AG04449 (cell line): ENCODE measurements around the gene TRMU.

Source experiments
- CTCF ChIA-PET: fragments of 350-600 bp; formaldehyde crosslinking; extraction: SDS; loops from one replicate; lab custom pipeline; 2021; ENCODE audit warnings: antibody characterized with exemption; lab: Yijun Ruan, JAX
- POLR2A ChIA-PET: fragments of 400-600, 350-600 bp; formaldehyde crosslinking; extraction: SDS; loops from one replicate; lab custom pipeline; 2020; ENCODE audit warnings: antibody characterized with exemption, inconsistent platforms; lab: Yijun Ruan, JAX
- DNase-seq: peaks from one replicate; pipeline ENCODE4 v3.0.0-alpha.2; 2010; ENCODE audit warnings: low read depth, low spot score
- H3K4me3 ChIP-seq: 2 replicates; pipeline ENCODE4 v1.5.1; 2011; ENCODE audit warnings: low read depth, mild to moderate bottlenecking, control low read depth, low read length
- TF ChIP-seq, protein P1 (sequence below): IDR thresholded peaks from one replicate; pipeline ENCODE4 v1.5.1; 2011; ENCODE audit warnings: mild to moderate bottlenecking, moderate library complexity, low read length, control low read depth, inconsistent platforms; ENCODE audit not compliant: insufficient read depth; ENCODE audit errors: missing control alignments

The TRMU gene

DNA sequence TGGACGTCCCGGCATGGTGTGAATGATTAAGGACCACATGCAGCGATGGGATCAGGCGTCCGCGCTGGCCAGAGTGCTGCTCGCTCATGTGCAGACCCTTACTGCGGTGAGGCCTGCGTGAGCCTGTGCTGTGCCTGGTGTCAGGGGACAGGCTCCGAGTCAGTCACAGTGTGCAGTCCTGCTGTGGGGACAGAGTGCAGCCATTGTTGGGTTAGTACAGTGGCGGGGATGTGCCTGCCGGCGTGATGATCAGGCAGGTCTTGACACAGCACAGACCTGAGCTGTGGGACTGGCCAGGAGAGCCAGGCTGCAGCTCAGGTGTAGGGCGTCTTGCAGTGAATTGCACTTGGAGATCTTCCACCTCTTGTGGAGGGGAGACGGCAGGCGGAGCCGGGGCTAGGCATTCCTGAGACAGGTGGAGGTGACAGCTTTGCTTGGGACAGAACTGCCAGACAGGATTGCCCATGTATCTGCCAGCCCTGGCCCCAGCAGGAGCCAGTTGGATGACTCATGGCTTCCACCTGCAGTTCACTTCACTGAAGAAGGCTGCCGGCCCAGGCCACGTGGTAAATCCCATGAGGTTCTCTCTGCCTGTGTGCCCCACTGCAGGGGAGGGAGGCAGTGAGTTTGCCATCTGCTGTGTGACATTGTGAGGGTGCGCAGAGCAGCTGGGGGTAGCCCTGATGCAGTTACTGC, 17.3 kb downstream of the TRMU start:
- TF ChIP-seq, protein P1, sequence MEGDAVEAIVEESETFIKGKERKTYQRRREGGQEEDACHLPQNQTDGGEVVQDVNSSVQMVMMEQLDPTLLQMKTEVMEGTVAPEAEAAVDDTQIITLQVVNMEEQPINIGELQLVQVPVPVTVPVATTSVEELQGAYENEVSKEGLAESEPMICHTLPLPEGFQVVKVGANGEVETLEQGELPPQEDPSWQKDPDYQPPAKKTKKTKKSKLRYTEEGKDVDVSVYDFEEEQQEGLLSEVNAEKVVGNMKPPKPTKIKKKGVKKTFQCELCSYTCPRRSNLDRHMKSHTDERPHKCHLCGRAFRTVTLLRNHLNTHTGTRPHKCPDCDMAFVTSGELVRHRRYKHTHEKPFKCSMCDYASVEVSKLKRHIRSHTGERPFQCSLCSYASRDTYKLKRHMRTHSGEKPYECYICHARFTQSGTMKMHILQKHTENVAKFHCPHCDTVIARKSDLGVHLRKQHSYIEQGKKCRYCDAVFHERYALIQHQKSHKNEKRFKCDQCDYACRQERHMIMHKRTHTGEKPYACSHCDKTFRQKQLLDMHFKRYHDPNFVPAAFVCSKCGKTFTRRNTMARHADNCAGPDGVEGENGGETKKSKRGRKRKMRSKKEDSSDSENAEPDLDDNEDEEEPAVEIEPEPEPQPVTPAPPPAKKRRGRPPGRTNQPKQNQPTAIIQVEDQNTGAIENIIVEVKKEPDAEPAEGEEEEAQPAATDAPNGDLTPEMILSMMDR = no peak
- ChIA-PET CTCF (interaction anchor here (0.9 to 1.3 kb wide), 2 partner anchors 8 to 188 kb away, joined by 4 to 5 read pairs; no protein-coding TSS in a partner anchor), POLR2A (no interaction called here)
- DNase-seq = no peak
- no peak overlapping the region for H3K4me3 ChIP-seq

DNA sequence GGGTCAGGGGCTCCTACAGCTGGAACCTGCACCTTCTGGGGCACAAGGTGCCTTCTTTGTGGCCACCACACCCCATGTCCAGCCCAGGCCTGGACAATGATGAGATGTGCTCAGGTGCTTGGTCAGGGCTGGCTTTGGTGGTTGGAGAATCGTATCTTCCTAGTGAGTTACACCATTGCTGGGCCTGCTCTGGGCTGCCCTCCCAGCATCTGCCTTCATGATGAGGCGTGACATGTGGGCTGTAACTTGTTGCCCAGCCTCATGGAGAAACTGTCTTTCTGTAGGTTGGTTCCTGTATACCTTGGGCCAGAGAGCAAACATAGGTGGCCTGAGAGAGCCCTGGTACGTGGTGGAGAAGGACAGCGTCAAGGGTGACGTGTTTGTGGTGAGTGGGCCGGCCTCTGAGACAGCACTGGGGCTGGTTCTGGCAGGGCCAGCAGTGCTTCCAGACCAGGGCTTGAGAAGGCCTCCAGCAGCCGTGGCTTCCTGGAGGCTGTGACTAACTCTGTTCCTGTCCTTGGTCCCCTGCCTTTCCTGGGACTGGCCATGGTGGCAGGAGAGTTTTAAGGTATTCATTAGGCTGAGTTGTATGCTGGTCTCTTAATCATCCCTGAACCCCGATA, 18.1 kb downstream of the TRMU start:
- CTCF ChIA-PET = interaction anchor here (0.9 to 2.2 kb wide), 5 partner anchors 9 to 210 kb away, joined by 4 to 9 read pairs (median 8); no protein-coding TSS in a partner anchor
- DNase-seq = no peak
- POLR2A ChIA-PET = no interaction called here
- TF ChIP-seq, protein P1 = no peak
- H3K4me3 ChIP-seq = no peak overlapping the region

DNA sequence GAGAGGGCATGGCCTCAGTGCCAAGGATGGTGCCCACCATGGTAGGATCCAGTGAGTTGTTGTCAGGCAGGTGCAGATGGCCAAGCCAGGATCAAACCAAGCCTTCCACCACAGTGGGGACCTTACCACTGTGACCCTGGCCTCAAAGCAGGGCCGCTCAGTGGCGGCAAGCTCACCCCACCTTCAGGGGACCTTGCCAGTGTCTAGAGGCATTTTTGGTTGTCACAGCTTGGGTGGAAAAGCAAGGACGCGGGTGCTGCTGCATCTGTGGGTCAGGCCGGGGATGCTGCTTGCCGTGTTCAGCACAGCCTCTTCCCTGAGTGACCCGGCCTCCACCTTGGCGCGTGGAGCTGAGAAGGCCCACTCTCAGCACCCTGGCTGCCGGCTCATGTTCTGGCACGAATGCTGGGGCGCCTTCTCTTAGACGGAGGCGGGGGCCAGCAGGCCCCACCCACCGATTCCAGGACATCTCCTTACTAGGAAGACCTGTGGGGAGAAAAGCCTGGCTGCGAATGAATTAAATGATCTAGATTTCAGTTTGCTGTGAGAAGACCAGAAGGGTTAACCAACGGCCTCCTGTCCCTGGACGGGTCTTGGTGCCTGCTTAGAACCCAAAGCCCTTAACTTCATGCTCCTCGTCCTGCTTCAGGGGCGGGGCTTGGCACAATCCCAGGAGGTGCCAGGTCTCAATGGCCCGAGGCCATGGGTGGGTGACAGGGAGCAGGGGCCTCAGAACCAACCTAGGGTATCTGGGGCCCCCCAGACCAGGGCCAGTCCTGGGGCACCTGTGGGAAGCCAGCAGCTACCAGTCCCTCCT, 18.9 kb downstream of the TRMU start:
- TF ChIP-seq, protein P1 = no peak
- no peak overlapping the region for H3K4me3 ChIP-seq
- DNase-seq = no peak
- CTCF ChIA-PET = interaction anchor here (1.2 to 2.5 kb wide), 5 partner anchors 10 to 209 kb away, joined by 7 to 10 read pairs (median 9); no protein-coding TSS in a partner anchor
- POLR2A ChIA-PET = no interaction called here

DNA sequence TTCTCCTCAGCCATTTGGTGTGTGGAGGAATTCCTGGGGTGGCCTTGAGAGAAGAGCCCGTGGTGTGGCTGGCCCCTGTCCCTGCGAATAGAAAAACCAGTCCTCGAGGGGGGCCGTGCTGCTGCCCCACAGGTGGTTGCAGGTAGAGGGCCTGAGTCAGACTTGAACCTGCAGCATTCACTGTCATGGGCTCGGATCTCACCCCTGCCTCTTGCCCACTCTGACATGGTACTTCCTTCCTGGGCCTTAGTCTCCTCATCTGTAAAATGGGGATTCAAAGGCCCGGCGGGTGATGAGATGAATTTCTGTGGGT, 19.4 kb downstream of the TRMU start:
- TF ChIP-seq, protein P1 = no peak
- ChIA-PET POLR2A (interaction anchor here (1.1 kb wide), 1 partner anchor 192 kb away, joined by 3 read pairs; no protein-coding TSS in a partner anchor), CTCF (interaction anchor here (1.2 to 4.3 kb wide), 7 partner anchors 11 to 208 kb away, joined by 7 to 53 read pairs (median 9); no protein-coding TSS in a partner anchor)
- no peak overlapping the region for H3K4me3 ChIP-seq
- no peak for DNase-seq

DNA sequence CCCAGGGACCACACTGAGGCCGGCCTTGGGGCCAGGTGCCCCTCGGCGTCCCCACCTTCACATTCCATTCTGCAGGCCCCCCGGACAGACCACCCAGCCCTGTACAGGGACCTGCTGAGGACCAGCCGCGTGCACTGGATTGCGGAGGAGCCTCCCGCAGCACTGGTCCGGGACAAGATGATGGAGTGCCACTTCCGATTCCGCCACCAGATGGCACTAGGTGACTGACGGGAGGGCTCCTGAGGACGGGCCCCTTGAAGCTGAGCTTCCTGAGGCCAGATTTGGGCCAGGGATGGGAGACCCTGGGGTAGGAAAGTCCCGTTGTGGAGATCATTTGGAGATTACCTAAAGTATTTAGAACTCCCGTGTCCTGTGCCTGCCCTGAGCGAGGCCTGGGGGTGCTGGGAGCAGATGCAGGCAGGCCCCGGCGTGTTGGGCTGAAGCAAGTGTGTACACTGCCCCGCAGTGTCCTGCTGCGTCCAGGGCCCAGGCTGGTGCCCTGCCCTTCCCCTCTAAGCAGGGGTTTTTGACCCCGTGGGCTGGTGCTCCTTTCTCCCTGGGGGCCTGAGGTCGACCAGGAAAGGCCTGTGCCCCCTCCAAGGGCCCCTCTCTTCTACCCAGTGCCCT, 20.0 kb downstream of the TRMU start:
- CTCF ChIA-PET = interaction anchor here (0.9 to 4.3 kb wide), 12 partner anchors 11 to 342 kb away, joined by 3 to 53 read pairs (median 8); no protein-coding TSS in a partner anchor
- no peak overlapping the region for H3K4me3 ChIP-seq
- DNase-seq = no peak
- TF ChIP-seq, protein P1 = peak; percentile 85
- POLR2A ChIA-PET = interaction anchor here (1.1 kb wide), 1 partner anchor 192 kb away, joined by 3 read pairs; no protein-coding TSS in a partner anchor
